PC-3 (cell line): ENCODE measurements around the gene ZBTB37. TPM values are rescaled to one million over a fixed set of nuclear protein-coding genes. Genes with fewer than 3 reads are reported as not detected.
"Not testable (repeated sequence)": the region's sequence is repeated elsewhere in the genome, so short reads cannot be mapped to it uniquely, and the experiment has no call there.

ENCODE experiments used
- ATAC-seq: fragments of 200-7000 bp; cut with Tn5 transposase; 2 replicates; pipeline ENCODE4 v1.9.1; 2020; ENCODE audit warnings: mild to moderate bottlenecking, moderate library complexity
- BruUV-seq: library from RNA; stranded (reverse); fragments of 400-500 nt; replicated peaks from 2 replicates; lab custom pipeline; 2021; lab: Mats Ljungman, UMichigan
- CTCF ChIA-PET: fragments of 300-600 bp; sonication (Branson Sonifier 250); formaldehyde crosslinking; loops from one replicate; lab custom pipeline; 2022; ENCODE audit warnings: antibody characterized with exemption; lab: Charles Lee
- POLR2A ChIA-PET: fragments of 300-600 bp; sonication (Branson Sonifier 250); formaldehyde crosslinking; loops from one replicate; lab custom pipeline; 2022; ENCODE audit warnings: antibody characterized with exemption; ENCODE audit not compliant: unreplicated experiment; lab: Charles Lee
- DNase-seq: peaks from one replicate; pipeline ENCODE4 v3.0.0-alpha.2; 2015
- H2AFZ ChIP-seq: fragments of 300-600 bp; sonication (generic); 2 replicates; pipeline ENCODE4 v1.6.0; 2016; ENCODE audit warnings: antibody characterized with exemption, low read length
- H3F3A ChIP-seq: fragments of 300-600 bp; sonication (generic); one replicate; pipeline ENCODE4 v1.6.0; 2017; ENCODE audit warnings: antibody characterized with exemption, low read length, control low read depth, mild to moderate bottlenecking; ENCODE audit not compliant: unreplicated experiment
- H3K27ac ChIP-seq: fragments of 300-600 bp; sonication (generic); 2 replicates; pipeline ENCODE4 v1.5.1; 2016; ENCODE audit warnings: mild to moderate bottlenecking, low read length
- H3K27me3 ChIP-seq: fragments of 300-600 bp; sonication (generic); 2 replicates; pipeline ENCODE4 v1.6.1; 2016; ENCODE audit warnings: low read length, mixed read lengths
- H3K36me3 ChIP-seq: fragments of 300-600 bp; sonication (generic); 2 replicates; pipeline ENCODE4 v1.6.1; 2016; ENCODE audit warnings: low read depth, mixed run types, low read length, mixed read lengths
- H3K4me1 ChIP-seq: fragments of 300-600 bp; sonication (generic); 2 replicates; pipeline ENCODE4 v1.5.1; 2016; ENCODE audit warnings: low read length; ENCODE audit not compliant: insufficient read depth
- H3K4me2 ChIP-seq: fragments of 300-600 bp; sonication (generic); 2 replicates; pipeline ENCODE4 v1.6.0; 2016; ENCODE audit warnings: low read length
- H3K4me3 ChIP-seq: fragments of 300-600 bp; sonication (generic); 2 replicates; pipeline ENCODE4 v1.5.1; 2016; ENCODE audit warnings: mild to moderate bottlenecking, low read length, mixed read lengths
- H3K79me2 ChIP-seq: fragments of 300-600 bp; sonication (generic); 2 replicates; pipeline ENCODE4 v1.6.1; 2017; ENCODE audit warnings: low read length, mixed read lengths
- H3K9ac ChIP-seq: fragments of 300-600 bp; sonication (generic); 2 replicates; pipeline ENCODE4 v1.6.0; 2016; ENCODE audit warnings: mild to moderate bottlenecking, low read length
- H3K9me2 ChIP-seq: fragments of 300-600 bp; sonication (generic); replicated peaks from 2 replicates; pipeline ENCODE4 v1.6.1; 2016; ENCODE audit warnings: mixed run types, low read length, mixed read lengths
- H3K9me3 ChIP-seq: fragments of 300-600 bp; sonication (generic); 2 replicates; pipeline ENCODE4 v1.6.1; 2016; ENCODE audit warnings: low read length, mixed read lengths
- H4K20me1 ChIP-seq: fragments of 300-600 bp; sonication (generic); 2 replicates; pipeline ENCODE4 v1.6.1; 2016; ENCODE audit warnings: low read length, mixed read lengths
- CTCF ChIP-seq: fragments of 300-600 bp; sonication (generic); conservative IDR thresholded peaks from 2 replicates; pipeline ENCODE4 v1.5.1; 2017; ENCODE audit warnings: antibody characterized with exemption, low read depth, mild to moderate bottlenecking, low read length
- EZH2 ChIP-seq: fragments of 300-600 bp; sonication (generic); IDR thresholded peaks from one replicate; pipeline ENCODE4 v1.6.1; 2017; ENCODE audit warnings: antibody characterized with exemption, mild to moderate bottlenecking, low read length; ENCODE audit not compliant: unreplicated experiment
- EZH2phosphoT487 ChIP-seq: fragments of 300-600 bp; sonication (generic); IDR thresholded peaks from 2 replicates; pipeline ENCODE4 v1.6.1; 2018; ENCODE audit warnings: mild to moderate bottlenecking, antibody characterized with exemption, low read length, borderline replicate concordance
- intact Hi-C: fragments of 100-400 bp; cut with micrococcal nuclease; formaldehyde crosslinking; loops from 2 replicates; pipeline ENCODE4 v1.9.0; 2023
- total RNA-seq: library from RNA; depleted of rRNA; stranded (reverse); fragments of >200 nt; gene quantifications from 2 replicates; pipeline ENCODE4 v1.2.3, GENCODE V29; 2014

The ZBTB37 gene
- total RNA-seq, 1 experiment from 2014 or later, result 1.5 TPM

GRCh38 chr1:173925306-173926242, 57.4 kb downstream of the ZBTB37 start:
- intact Hi-C loops, result no loop called here
- Histone ChIP-seq H3F3A (no peaks in the 10 kb centered on the region), H3K4me2 (no peak overlapping the region), H3K9ac (no peak overlapping the region), H3K27me3 (no peaks in the 10 kb centered on the region), H3K9me3 (no peaks in the 10 kb centered on the region), H3K4me1 (no peaks in the 10 kb centered on the region), H4K20me1 (no peaks in the 10 kb centered on the region), H3K36me3 (no peaks in the 10 kb centered on the region), H3K9me2 (no peaks in the 10 kb centered on the region), H3K4me3 (no peak overlapping the region), H3K27ac (no peak overlapping the region), H2AFZ (no peak overlapping the region), H3K79me2 (no peaks in the 10 kb centered on the region)
- ChIA-PET POLR2A (no interaction called here), CTCF (no interaction called here)
- TF ChIP-seq EZH2 (no peak), EZH2phosphoT487 (no peak), CTCF (no peak)
- no TSS peak for BruUV-seq
- no peak for ATAC-seq
- DNase-seq, result no peak

- CTCF ChIA-PET, H3F3A ChIP-seq, POLR2A ChIA-PET: not testable (repeated sequence)
These were observed 62.4 kb downstream of the ZBTB37 start for GRCh38 chr1:173930541-173930940.

GRCh38 chr1:173934440-173934839, 66.3 kb downstream of the ZBTB37 start:
- H3K36me3 ChIP-seq, result peaks cover 6% of the 10 kb centered on the region; the same call in 1 of the 2 replicates
- ATAC-seq, result no peak

More at GRCh38 chr1:173930541-173930940, 62.4 kb downstream of the ZBTB37 start:
- H3K36me3 ChIP-seq, DNase-seq, H2AFZ ChIP-seq, intact Hi-C loops, H3K4me3 ChIP-seq, H3K4me2 ChIP-seq, H3K9me3 ChIP-seq, BruUV-seq, H3K9ac ChIP-seq, H4K20me1 ChIP-seq, H3K27me3 ChIP-seq, H3K79me2 ChIP-seq, H3K27ac ChIP-seq, H3K4me1 ChIP-seq, ATAC-seq, H3K9me2 ChIP-seq: not testable (repeated sequence)

More at GRCh38 chr1:173934440-173934839, 66.3 kb downstream of the ZBTB37 start:
- intact Hi-C loops, result no loop called here
- no peak for DNase-seq
- no peaks in the 10 kb centered on the region for H3K9me3 ChIP-seq
- no peaks in the 10 kb centered on the region for H3K4me1 ChIP-seq
- H3K27ac ChIP-seq, result no peak overlapping the region
- no peaks in the 10 kb centered on the region for H3K79me2 ChIP-seq
- no peak overlapping the region for H3K4me2 ChIP-seq
- ChIA-PET POLR2A (interaction anchor here (0.6 kb wide), 1 partner anchor 508 kb away, joined by 4 read pairs; no protein-coding TSS in a partner anchor), CTCF (no interaction called here)
- BruUV-seq, result no TSS peak
- H3K27me3 ChIP-seq, result no peaks in the 10 kb centered on the region
- no peak overlapping the region for H3K9ac ChIP-seq
- TF ChIP-seq CTCF, result no peak
- TF ChIP-seq EZH2phosphoT487, result no peak
- no peak for TF ChIP-seq EZH2
- H2AFZ ChIP-seq, result no peak overlapping the region
- no peak overlapping the region for H3K4me3 ChIP-seq
- no peaks in the 10 kb centered on the region for H3F3A ChIP-seq
- no peaks in the 10 kb centered on the region for H3K9me2 ChIP-seq
- H4K20me1 ChIP-seq, result no peaks in the 10 kb centered on the region
